ENCODE measurements around the gene SPATS2L.

The SPATS2L gene

GRCh38 chr2:200467806-200468681 lies 161.6 kb downstream of the SPATS2L start:
- DNase-seq (ENCODE audit: low spot score), result peak; percentile 43

DNA sequence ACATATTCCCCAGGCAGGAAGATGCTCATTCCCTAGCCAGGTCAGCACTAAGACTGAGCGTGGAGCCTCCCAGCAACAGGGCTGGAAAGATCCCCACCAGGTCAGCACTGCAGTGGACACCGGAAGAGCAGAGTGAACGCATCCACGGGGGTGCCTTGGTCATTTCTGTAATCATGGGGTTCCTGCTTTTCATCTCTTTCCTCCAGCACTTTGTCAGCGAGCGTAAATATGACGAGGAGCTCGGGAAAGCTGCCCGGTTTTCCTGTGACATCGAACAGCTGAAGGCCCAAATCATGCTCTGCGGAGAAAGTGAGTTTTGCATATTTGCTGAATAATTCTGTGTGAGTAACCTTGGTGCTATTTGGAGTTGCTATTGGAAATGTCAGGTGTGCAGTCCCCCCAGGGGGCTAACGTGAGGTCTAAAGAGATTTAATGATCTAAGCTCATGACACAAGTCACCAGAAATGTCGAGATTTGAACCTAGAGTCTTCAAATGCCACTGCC lies 163.3 kb downstream of the SPATS2L start:
- no peak for DNase-seq (ENCODE audit: low spot score)

DNA sequence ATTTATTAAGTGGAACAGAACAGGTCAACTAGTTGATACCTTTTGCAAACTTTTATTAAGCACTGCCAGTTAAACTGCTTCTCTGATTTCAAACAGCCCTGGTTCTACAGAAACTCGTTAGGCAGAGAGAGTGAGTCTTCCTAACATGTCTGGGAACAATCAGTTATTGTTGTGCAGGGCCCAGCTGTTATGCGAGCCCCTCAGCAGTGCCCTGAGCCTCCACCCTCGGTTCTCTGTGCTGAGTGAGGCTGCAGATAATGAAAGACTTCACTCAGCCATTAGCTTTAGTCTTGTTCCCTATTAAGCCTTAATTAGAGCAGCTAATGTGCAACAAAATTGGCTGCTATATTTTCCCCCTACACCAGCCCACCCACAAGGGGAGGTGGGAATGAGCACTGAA lies 163.7 kb downstream of the SPATS2L start:
- DNase-seq (ENCODE audit: low spot score), result no peak

GRCh38 chr2:200471324-200471848 lies 164.9 kb downstream of the SPATS2L start:
- DNase-seq (ENCODE audit: low spot score), result peak; percentile 54

DNA sequence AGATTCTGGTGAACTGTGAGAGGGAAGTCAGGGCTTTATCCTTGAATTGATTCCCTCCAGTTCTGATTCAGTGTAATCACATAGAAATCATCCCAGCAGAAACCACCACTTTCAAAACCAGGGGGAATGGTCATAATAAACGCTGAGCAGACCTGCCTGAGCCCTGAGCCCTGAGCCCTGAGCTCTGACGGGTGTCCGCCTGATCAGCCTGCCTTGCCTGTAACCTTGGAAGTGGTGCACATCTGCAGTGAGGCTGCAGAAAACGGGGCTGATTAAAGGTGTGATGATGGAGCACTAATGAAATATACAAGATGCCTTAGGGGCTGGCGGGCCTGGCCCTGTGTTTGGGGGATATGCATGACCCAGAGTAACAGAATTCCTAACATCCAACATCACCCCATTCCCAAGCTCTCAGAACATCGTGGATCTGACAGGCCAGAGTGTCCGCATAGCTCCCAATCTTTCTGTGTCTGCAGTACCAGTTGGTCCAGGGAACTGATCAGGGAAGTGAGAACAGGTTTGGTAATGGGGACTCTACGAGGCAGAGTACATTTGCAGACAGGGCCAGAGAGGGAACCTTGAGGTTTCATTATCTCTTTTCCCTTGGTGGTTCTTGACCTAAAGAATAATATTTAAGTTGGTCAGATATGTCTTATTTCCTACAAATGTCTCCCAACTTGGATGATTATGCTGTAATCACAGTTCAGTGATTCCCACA lies 165.6 kb downstream of the SPATS2L start:
- DNase-seq (ENCODE audit: low spot score), result no peak

GRCh38 chr2:200472853-200473464 lies 166.5 kb downstream of the SPATS2L start:
- no peak for DNase-seq (ENCODE audit: low spot score)

DNA sequence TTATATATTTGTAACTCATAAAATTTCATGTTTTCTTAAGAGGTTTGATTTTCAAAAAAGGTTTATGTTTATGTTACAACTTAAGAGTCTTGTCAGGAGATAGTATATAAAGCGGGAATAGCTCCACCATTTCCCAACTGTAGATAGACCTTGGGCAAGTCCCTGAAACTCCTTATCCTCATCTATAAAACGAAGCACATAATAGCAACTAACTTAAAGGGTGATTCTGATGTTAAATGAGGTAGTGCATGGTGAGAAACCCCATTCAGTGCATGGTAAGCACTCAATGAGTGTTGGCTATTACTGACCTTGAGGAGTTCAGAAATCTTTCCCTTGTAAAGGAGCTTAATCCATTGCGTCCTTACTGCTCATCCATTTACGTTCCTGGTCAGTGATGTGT lies 169.3 kb downstream of the SPATS2L start:
- no peak for DNase-seq (ENCODE audit: low spot score)

GRCh38 chr2:200476836-200477235 lies 170.3 kb downstream of the SPATS2L start:
- DNase-seq (ENCODE audit: low spot score), result no peak

DNA sequence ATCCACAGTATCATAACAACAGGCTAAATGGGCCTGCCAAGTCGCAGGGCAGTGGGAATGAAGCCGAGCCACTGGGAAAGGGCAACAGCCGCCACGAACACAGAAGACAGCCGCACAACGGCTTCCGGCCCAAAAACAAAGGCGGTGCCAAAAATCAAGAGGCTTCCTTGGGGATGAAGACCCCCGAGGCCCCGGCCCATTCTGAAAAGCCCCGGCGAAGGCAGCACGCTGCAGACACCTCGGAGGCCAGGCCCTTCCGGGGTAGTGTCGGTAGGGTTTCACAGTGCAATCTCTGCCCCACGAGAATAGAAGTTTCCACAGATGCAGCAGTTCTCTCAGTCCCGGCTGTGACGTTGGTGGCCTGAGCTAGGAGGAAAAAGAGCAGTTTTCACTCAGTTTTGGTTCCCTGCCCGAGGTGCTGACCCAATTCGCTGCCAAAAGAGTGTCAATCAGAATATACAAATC lies 171.2 kb downstream of the SPATS2L start:
- DNase-seq (ENCODE audit: low spot score), result no peak

DNA sequence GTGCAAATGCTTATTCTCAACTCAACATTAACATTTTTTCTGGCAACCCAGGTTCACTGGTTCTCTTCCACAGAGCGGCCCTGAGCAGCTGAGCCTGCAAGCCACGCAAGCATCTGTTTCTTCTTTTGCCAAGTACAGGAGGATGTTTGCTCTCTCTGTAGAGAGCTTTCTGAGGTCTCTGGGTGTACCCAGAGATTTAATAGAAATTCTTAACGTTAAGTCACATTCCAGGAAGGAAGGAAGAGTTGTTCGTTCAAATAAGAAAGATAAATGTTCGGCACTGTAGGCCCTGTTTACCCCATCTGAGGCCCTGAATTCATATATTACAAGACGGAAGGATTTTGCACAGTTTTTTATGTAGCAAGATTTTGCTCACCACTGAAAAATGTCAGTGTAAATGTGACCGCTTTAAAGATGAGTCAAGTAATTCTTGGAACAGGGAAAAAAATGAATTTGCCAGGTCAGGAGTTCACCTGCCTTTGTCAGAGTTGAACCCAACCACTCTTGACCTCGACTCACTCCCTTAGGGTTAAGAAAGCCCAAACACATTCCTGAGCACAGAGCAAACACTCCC lies 173.3 kb downstream of the SPATS2L start:
- DNase-seq (ENCODE audit: low spot score), result no peak

DNA sequence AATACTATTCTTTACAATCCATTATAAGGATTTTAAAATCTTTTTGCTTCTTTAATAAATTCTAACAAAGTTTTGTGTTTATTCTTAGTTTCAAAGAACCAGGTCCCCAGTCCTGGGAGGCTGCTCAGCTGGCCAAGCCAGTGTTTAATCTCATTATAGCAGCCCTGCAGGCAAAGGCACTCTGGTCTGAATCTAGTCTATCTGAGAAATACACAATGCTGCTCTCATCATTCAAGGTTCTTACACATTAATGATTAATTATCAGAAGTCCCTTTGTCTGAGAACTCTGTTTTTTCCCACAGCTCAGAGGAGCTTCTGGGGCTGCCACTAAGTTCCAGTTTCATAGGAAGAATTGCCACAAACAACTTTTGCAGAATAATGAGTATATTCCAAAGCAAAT lies 175.7 kb downstream of the SPATS2L start:
- no peak for DNase-seq (ENCODE audit: low spot score)

GRCh38 chr2:200483729-200484198 lies 177.3 kb downstream of the SPATS2L start:
- DNase-seq (ENCODE audit: low spot score), result no peak

- no peak for DNase-seq (ENCODE audit: low spot score)
Observed at GRCh38 chr2:200484934-200485333, 178.4 kb downstream of the SPATS2L start.

GRCh38 chr2:200486529-200486928 lies 180.0 kb downstream of the SPATS2L start:
- no peak for DNase-seq (ENCODE audit: low spot score)

GRCh38 chr2:200488169-200488568 lies 181.7 kb downstream of the SPATS2L start:
- no peak for DNase-seq (ENCODE audit: low spot score)

DNA sequence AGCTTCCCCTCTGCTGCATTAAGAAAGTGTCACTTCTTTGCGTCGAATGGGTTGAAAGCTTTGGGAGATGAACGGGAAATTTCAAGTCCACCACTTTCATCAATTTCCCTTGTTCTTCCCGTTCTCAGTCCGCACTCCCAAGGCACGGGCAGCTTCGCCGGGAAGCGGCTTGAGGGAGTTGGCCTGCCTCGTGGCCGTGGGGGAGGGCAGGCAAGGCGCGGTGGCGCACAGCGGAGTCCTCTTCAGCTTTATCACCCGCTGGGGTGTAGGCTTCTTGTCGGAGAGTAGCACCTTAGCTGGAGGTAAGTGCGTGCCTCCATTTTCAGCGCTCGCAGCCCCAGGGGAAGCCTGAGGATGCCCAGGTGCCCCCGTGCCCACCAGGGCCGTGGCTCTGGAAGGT lies 183.5 kb downstream of the SPATS2L start:
- DNase-seq (ENCODE audit: low spot score), result no peak

- DNase-seq (ENCODE audit: low spot score), result no peak
Observed at GRCh38 chr2:200492656-200493055, 186.2 kb downstream of the SPATS2L start.

DNA sequence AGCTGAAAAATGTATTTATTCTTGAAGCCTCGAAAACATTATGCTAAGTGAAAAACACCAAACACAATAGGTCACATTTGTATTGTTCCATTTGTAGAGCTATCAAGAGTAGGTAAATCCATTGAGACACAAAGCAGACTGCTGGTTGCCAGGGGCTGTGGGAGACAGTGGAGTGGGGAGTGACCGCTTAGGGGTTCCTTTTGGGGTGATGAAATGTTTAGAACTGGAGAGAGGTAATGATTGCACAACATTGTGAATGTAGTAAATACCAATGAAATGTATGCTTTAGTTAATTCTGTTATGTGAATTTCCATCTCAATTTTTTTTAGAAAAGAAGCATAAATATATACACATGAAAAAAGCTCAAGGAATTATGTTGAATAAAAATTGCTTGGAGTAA lies 187.6 kb downstream of the SPATS2L start:
- no peak for DNase-seq (ENCODE audit: low spot score)

GRCh38 chr2:200496696-200497095 lies 190.2 kb downstream of the SPATS2L start:
- no peak for DNase-seq (ENCODE audit: low spot score)

GRCh38 chr2:200498402-200499162 lies 192.1 kb downstream of the SPATS2L start:
- DNase-seq (ENCODE audit: low spot score), result no peak

DNA sequence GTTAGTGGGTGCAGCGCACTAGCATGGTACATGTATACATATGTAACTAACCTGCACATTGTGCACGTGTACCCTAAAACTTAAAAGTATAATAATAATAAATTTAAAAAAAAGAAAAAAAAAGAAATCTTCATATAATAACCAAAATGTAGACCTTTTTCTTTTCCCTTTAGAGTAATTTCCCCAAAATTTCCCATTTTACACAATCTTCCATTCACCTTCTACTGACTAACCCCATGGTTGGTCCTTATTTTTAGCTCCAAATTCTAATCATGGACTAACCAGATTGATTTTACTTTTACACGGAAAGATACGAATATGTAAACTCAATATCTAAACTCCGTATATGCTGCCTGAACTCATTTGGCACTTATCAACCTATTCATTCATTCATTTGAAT lies 195.7 kb downstream of the SPATS2L start:
- no peak for DNase-seq (ENCODE audit: low spot score)
